ENCODE data around the gene ODC1. TPM values are rescaled to one million over a fixed set of nuclear protein-coding genes. Genes with fewer than 3 reads are reported as not detected.

The ODC1 gene
- total and polyA plus RNA-seq, 2 experiments from 2014 or later, result 23.3 to 70.3 TPM

- no peaks in the 10 kb centered on the region for H3K9me3 Mint-ChIP-seq
- Histone ChIP-seq H3K9me2 (ENCODE audit: insufficient read depth) (no peaks in the 10 kb centered on the region), H3K4me3 (no peak overlapping the region), H3K79me2 (replicated peaks; ENCODE audit: insufficient read depth) (no peaks in the 10 kb centered on the region), H3K4me1 (ENCODE audit: insufficient read depth) (no peaks in the 10 kb centered on the region), H3K4me2 (no peak overlapping the region), H4K20me1 (replicated peaks; ENCODE audit: insufficient read depth) (no peaks in the 10 kb centered on the region), H2AFZ (no peak overlapping the region), H3K27me3 (ENCODE audit: insufficient read depth) (no peaks in the 10 kb centered on the region), H3K36me3 (ENCODE audit: insufficient read depth) (no peaks in the 10 kb centered on the region), H3K27ac (ENCODE audit: low read depth) (no peak overlapping the region), H3F3A (replicated peaks; ENCODE audit: low read depth) (no peaks in the 10 kb centered on the region)
- ATAC-seq (no peak), DNase-seq (ENCODE audit: low spot score) (no peak)
- TF ChIP-seq NANOG (IDR thresholded peaks at IDR 0.05; ENCODE audit: borderline replicate concordance) (no peak), ETS1 (IDR thresholded peaks at IDR 0.05) (no peak)
- no peak overlapping the region for H3K27ac Mint-ChIP-seq
- H3K27me3 Mint-ChIP-seq (ENCODE audit: insufficient read depth, low read depth, poor library complexity), result peaks cover 8% of the 10 kb centered on the region
- no peak overlapping the region for H3K4me3 Mint-ChIP-seq
- no peaks in the 10 kb centered on the region for H3K36me3 Mint-ChIP-seq (ENCODE audit: low read depth)
- H3K4me1 Mint-ChIP-seq, result peaks cover 15% of the 10 kb centered on the region
These were observed 33.0 kb upstream of the ODC1 start for GRCh38 chr2:10481055-10481665.

GRCh38 chr2:10480359-10480949 is 32.3 kb upstream of the ODC1 start:
- Histone ChIP-seq H3K27ac (ENCODE audit: low read depth) (no peak overlapping the region), H4K20me1 (replicated peaks; ENCODE audit: insufficient read depth) (no peaks in the 10 kb centered on the region), H3K9me2 (ENCODE audit: insufficient read depth) (no peaks in the 10 kb centered on the region), H2AFZ (no peak overlapping the region), H3K36me3 (ENCODE audit: insufficient read depth) (no peaks in the 10 kb centered on the region), H3K27me3 (ENCODE audit: insufficient read depth) (no peaks in the 10 kb centered on the region), H3F3A (replicated peaks; ENCODE audit: low read depth) (no peaks in the 10 kb centered on the region), H3K4me1 (ENCODE audit: insufficient read depth) (no peaks in the 10 kb centered on the region), H3K79me2 (replicated peaks; ENCODE audit: insufficient read depth) (no peaks in the 10 kb centered on the region), H3K4me3 (no peak overlapping the region), H3K4me2 (no peak overlapping the region)
- H3K4me1 Mint-ChIP-seq, result peaks cover 15% of the 10 kb centered on the region
- H3K4me3 Mint-ChIP-seq, result no peak overlapping the region
- H3K36me3 Mint-ChIP-seq (ENCODE audit: low read depth), result no peaks in the 10 kb centered on the region
- no peak for ATAC-seq
- no peak for TF ChIP-seq POLR2AphosphoS5 (IDR thresholded peaks at IDR 0.05; ENCODE audit: low read depth)
- TF ChIP-seq ZNF331 (CRISPR knock-in tag; IDR thresholded peaks at IDR 0.05; ENCODE audit: low read depth), result no peak
- no peak for TF ChIP-seq EZH2phosphoT487 (IDR thresholded peaks at IDR 0.05; ENCODE audit: unreplicated experiment)
- no peaks in the 10 kb centered on the region for H3K9me3 Mint-ChIP-seq
- no peak overlapping the region for H3K27ac Mint-ChIP-seq
- DNase-seq (ENCODE audit: low spot score), result no peak
- peaks cover 8% of the 10 kb centered on the region for H3K27me3 Mint-ChIP-seq (ENCODE audit: insufficient read depth, low read depth, poor library complexity)

GRCh38 chr2:10478916-10479315 is 30.8 kb upstream of the ODC1 start:
- H3K4me1 ChIP-seq (ENCODE audit: insufficient read depth), result no peaks in the 10 kb centered on the region
- no peaks in the 10 kb centered on the region for H3K27me3 ChIP-seq (ENCODE audit: insufficient read depth)
- Mint-ChIP-seq H3K4me1 (peaks cover 15% of the 10 kb centered on the region), H3K9me3 (no peaks in the 10 kb centered on the region), H3K4me3 (no peak overlapping the region), H3K36me3 (ENCODE audit: low read depth) (no peaks in the 10 kb centered on the region), H3K27ac (no peak overlapping the region), H3K27me3 (ENCODE audit: insufficient read depth, low read depth, poor library complexity) (peaks cover 9% of the 10 kb centered on the region)
- H3K36me3 ChIP-seq (ENCODE audit: insufficient read depth), result no peaks in the 10 kb centered on the region
- H4K20me1 ChIP-seq (replicated peaks; ENCODE audit: insufficient read depth), result no peaks in the 10 kb centered on the region
- DNase-seq (ENCODE audit: low spot score) (no peak), ATAC-seq (no peak)
- no peaks in the 10 kb centered on the region for H3K79me2 ChIP-seq (replicated peaks; ENCODE audit: insufficient read depth)
- H3K4me2 ChIP-seq, result no peak overlapping the region
- H2AFZ ChIP-seq, result no peak overlapping the region
- H3K4me3 ChIP-seq, result no peak overlapping the region
- no peaks in the 10 kb centered on the region for H3F3A ChIP-seq (replicated peaks; ENCODE audit: low read depth)
- no peak overlapping the region for H3K27ac ChIP-seq (ENCODE audit: low read depth)
- H3K9me2 ChIP-seq (ENCODE audit: insufficient read depth), result no peaks in the 10 kb centered on the region
- TF ChIP-seq ZNF114 (CRISPR knock-in tag; IDR thresholded peaks at IDR 0.05), result no peak
- no peak for TF ChIP-seq REST (IDR thresholded peaks at IDR 0.05; ENCODE audit: unreplicated experiment)
